Endodermal cell (in vitro differentiated cells): ENCODE results near the gene ZNF391. TPM values are rescaled to one million over a fixed set of nuclear protein-coding genes. Genes with fewer than 3 reads are reported as not detected.

Experiments used
- DNase-seq: peaks from one replicate; pipeline ENCODE4 v3.0.0-alpha.2; 2017
- H3K27ac ChIP-seq: 2 replicates; pipeline ENCODE4 v1.5.1; 2013; ENCODE audit warnings: mild to moderate bottlenecking, low read depth, low read length, moderate library complexity
- H3K27me3 ChIP-seq: 2 replicates; pipeline ENCODE4 v1.6.1; 2013; ENCODE audit warnings: mild to moderate bottlenecking, low read length, moderate library complexity; ENCODE audit not compliant: insufficient read depth, control insufficient read depth, poor library complexity, severe bottlenecking
- H3K36me3 ChIP-seq: 2 replicates; pipeline ENCODE4 v1.7.0; 2013; ENCODE audit warnings: mild to moderate bottlenecking, low read length, moderate library complexity; ENCODE audit not compliant: control insufficient read depth, insufficient read depth
- H3K4me1 ChIP-seq: one replicate; pipeline ENCODE4 v1.7.0; 2013; ENCODE audit warnings: low read length; ENCODE audit not compliant: control insufficient read depth, insufficient read depth
- H3K4me3 ChIP-seq: 2 replicates; pipeline ENCODE4 v1.5.1; 2013; ENCODE audit warnings: mild to moderate bottlenecking, low read length, moderate library complexity
- H3K9ac ChIP-seq: 2 replicates; pipeline ENCODE4 v1.6.1; 2013; ENCODE audit warnings: mild to moderate bottlenecking, low read length, moderate library complexity; ENCODE audit not compliant: poor library complexity, severe bottlenecking; ENCODE audit errors: extremely low read depth
- H3K9me3 ChIP-seq: 2 replicates; pipeline ENCODE4 v1.6.1; 2013; ENCODE audit warnings: mild to moderate bottlenecking, low read length, moderate library complexity; ENCODE audit not compliant: control insufficient read depth
- H3K27ac Mint-ChIP-seq: 2 replicates; pipeline ENCODE4 v1.8.0; 2020; ENCODE audit warnings: mixed read lengths
- H3K27me3 Mint-ChIP-seq: 2 replicates; pipeline ENCODE4 v1.8.0; 2021; ENCODE audit warnings: mild to moderate bottlenecking, mixed read lengths; ENCODE audit not compliant: insufficient read depth
- H3K36me3 Mint-ChIP-seq: 2 replicates; pipeline ENCODE4 v1.8.0; 2020; ENCODE audit warnings: low read depth, mixed read lengths
- H3K4me1 Mint-ChIP-seq: 2 replicates; pipeline ENCODE4 v1.8.0; 2020; ENCODE audit warnings: mixed read lengths
- H3K4me3 Mint-ChIP-seq: 2 replicates; pipeline ENCODE4 v1.8.0; 2020; ENCODE audit warnings: mild to moderate bottlenecking, moderate library complexity, mixed read lengths
- H3K9me3 Mint-ChIP-seq: 2 replicates; pipeline ENCODE4 v1.8.0; 2020; ENCODE audit warnings: mild to moderate bottlenecking, mixed read lengths
- CTCF ChIP-seq: fragments of 200-600 bp; sonication (generic); conservative IDR thresholded peaks from 2 replicates; pipeline ENCODE4 v1.5.0; 2021; ENCODE audit warnings: antibody characterized with exemption, mild to moderate bottlenecking
- whole genome bisulfite sequencing, 2 experiments: methylation state at CpG; one replicate each; pipeline versions ENCODE4 v1.1.5 to v1.1.7; 2013; ENCODE audit warnings: missing lambda C conversion rate in 2 of 2, mixed read lengths in 1 of 2; ENCODE audit not compliant: insufficient coverage in 1 of 2, insufficient read length in 1 of 2; 5-methylcytosine and 5-hydroxymethylcytosine counted together
- total RNA-seq, 2 donors: library from RNA; stranded (reverse); fragmentation: NEBNext Ultra II Directional in 1 of 2; extraction: Animal tissue kit (Norgen Biotek cat#: 25700) in 1 of 2; gene quantifications; 2 replicates in 1 of 2; 3 replicates in 1 of 2; pipeline ENCODE4 v1.2.1, GENCODE V29; 2021

The ZNF391 gene
- total RNA-seq, 2 donors from 2014 or later = 8.6 to 9.2 TPM

GRCh38 chr6:27426045-27426620, 37.6 kb downstream of the ZNF391 start:
- H3K27me3 ChIP-seq = no peaks in the 10 kb centered on the region
- no peak overlapping the region for H3K4me3 Mint-ChIP-seq
- DNase-seq = no peak
- no peak overlapping the region for H3K4me3 ChIP-seq
- peaks cover 12% of the 10 kb centered on the region for H3K9me3 Mint-ChIP-seq
- H3K4me1 ChIP-seq = no peaks in the 10 kb centered on the region
- H3K4me1 Mint-ChIP-seq = no peaks in the 10 kb centered on the region
- WGBS, 2 experiments = 86 to 91% methylated on average over 4 of the region's 4 CpGs
- no peaks in the 10 kb centered on the region for H3K36me3 ChIP-seq
- H3K27ac Mint-ChIP-seq = no peak overlapping the region
- H3K9ac ChIP-seq = no peak overlapping the region
- no peaks in the 10 kb centered on the region for H3K36me3 Mint-ChIP-seq
- H3K9me3 ChIP-seq = peaks cover 13% of the 10 kb centered on the region
- H3K27ac ChIP-seq = no peak overlapping the region
- TF ChIP-seq CTCF = no peak
- peaks cover 2% of the 10 kb centered on the region for H3K27me3 Mint-ChIP-seq

- no peaks in the 10 kb centered on the region for H3K36me3 ChIP-seq
- H3K9ac ChIP-seq = no peak overlapping the region
- Mint-ChIP-seq H3K4me1 (no peaks in the 10 kb centered on the region), H3K9me3 (peaks cover 12% of the 10 kb centered on the region), H3K27me3 (peaks cover 8% of the 10 kb centered on the region), H3K27ac (no peak overlapping the region), H3K36me3 (no peaks in the 10 kb centered on the region), H3K4me3 (no peak overlapping the region)
- no peak overlapping the region for H3K4me3 ChIP-seq
- peaks cover 13% of the 10 kb centered on the region for H3K9me3 ChIP-seq
- no peaks in the 10 kb centered on the region for H3K4me1 ChIP-seq
- H3K27ac ChIP-seq = no peak overlapping the region
- WGBS, 2 experiments = 80 to 89% methylated on average over 2 to 4 of the region's 4 CpGs
- H3K27me3 ChIP-seq = no peaks in the 10 kb centered on the region
- no peak for TF ChIP-seq CTCF
- no peak for DNase-seq
Observed at GRCh38 chr6:27428502-27428901, 39.9 kb downstream of the ZNF391 start.

GRCh38 chr6:27428966-27429365, 40.4 kb downstream of the ZNF391 start:
- Mint-ChIP-seq H3K4me3 (no peak overlapping the region), H3K4me1 (no peaks in the 10 kb centered on the region), H3K27ac (no peak overlapping the region), H3K27me3 (peaks cover 8% of the 10 kb centered on the region), H3K9me3 (peaks cover 11% of the 10 kb centered on the region), H3K36me3 (no peaks in the 10 kb centered on the region)
- Histone ChIP-seq H3K9ac (no peak overlapping the region), H3K27me3 (no peaks in the 10 kb centered on the region), H3K27ac (no peak overlapping the region), H3K4me3 (no peak overlapping the region), H3K9me3 (peaks cover 13% of the 10 kb centered on the region), H3K36me3 (no peaks in the 10 kb centered on the region), H3K4me1 (no peaks in the 10 kb centered on the region)
- WGBS, 2 experiments = 95 to 100% methylated on average over 1 to 2 of the region's 2 CpGs
- no peak for TF ChIP-seq CTCF
- no peak for DNase-seq
